DMS53 treated with DMSO at 0.1 percent for 48 hours (cell line): ENCODE measurements around the gene LIN52.

Experiments
- DNase-seq: peaks from one replicate; lab custom pipeline; 2025; ENCODE audit not compliant: unreplicated experiment; lab: John Stamatoyannopoulos, UW

The LIN52 gene

GRCh38 chr14:74084277-74085046 lies at the start of gene LIN52, which contains the start of gene ALDH6A1:
TSS of gene LIN52 (plus strand) at chr14:74084956. CDS start at chr14:74084975, 19 bp downstream.
TSS of gene ALDH6A1 (minus strand) at chr14:74084453. CDS start at chr14:74084394, 59 bp downstream.
- DNase-seq, result peak; percentile 98

- no peak for DNase-seq
These were observed 49.2 kb upstream of the LIN52 start for GRCh38 chr14:74035556-74035955.

GRCh38 chr14:74038020-74038859 lies 46.5 kb upstream of the LIN52 start:
- DNase-seq, result peak; percentile 56

- DNase-seq, result no peak
These were observed 42.5 kb upstream of the LIN52 start for GRCh38 chr14:74042296-74042695.

GRCh38 chr14:74045522-74045921 lies 39.2 kb upstream of the LIN52 start:
- no peak for DNase-seq

GRCh38 chr14:74048281-74048680 lies 36.5 kb upstream of the LIN52 start:
- no peak for DNase-seq

GRCh38 chr14:74049876-74050495 lies 34.8 kb upstream of the LIN52 start:
- no peak for DNase-seq

- DNase-seq, result no peak
These were observed 22.0 kb upstream of the LIN52 start for GRCh38 chr14:74062809-74063150.

GRCh38 chr14:74064426-74064825 lies 20.3 kb upstream of the LIN52 start:
- no peak for DNase-seq

- DNase-seq, result no peak
These were observed 19.9 kb upstream of the LIN52 start for GRCh38 chr14:74064883-74065282.

- DNase-seq, result no peak
These were observed 18.8 kb upstream of the LIN52 start for GRCh38 chr14:74065746-74066575.

GRCh38 chr14:74077401-74077800 lies 7.4 kb upstream of the LIN52 start:
- no peak for DNase-seq

- DNase-seq, result peak; percentile 22
These were observed 3.8 kb upstream of the LIN52 start for GRCh38 chr14:74080820-74081460.

- no peak for DNase-seq
These were observed 3.3 kb upstream of the LIN52 start for GRCh38 chr14:74081491-74081890.

GRCh38 chr14:74083161-74083560 lies 1.6 kb upstream of the LIN52 start:
- DNase-seq, result no peak

- DNase-seq, result no peak
These were observed 926 bp upstream of the LIN52 start for GRCh38 chr14:74083784-74084276.

GRCh38 chr14:74085047-74085637 lies 386 bp downstream of the LIN52 start:
- no peak for DNase-seq

- no peak for DNase-seq
These were observed 1.1 kb downstream of the LIN52 start for GRCh38 chr14:74085828-74086227.

GRCh38 chr14:74089251-74090020 lies 4.7 kb downstream of the LIN52 start:
- no peak for DNase-seq
